T-cell (primary cell): ENCODE results near the gene KDM4B. TPM values are rescaled to one million over a fixed set of nuclear protein-coding genes. Genes with fewer than 3 reads are reported as not detected.

Source experiments
- ATAC-seq, 4 experiments: fragments of 200-7000 bp in 3 of 4; fragments of 150-1000 bp in 1 of 4; cut with Tn5 transposase; replicated peaks in 1 of 4; 1 replicate in 3 of 4; 2 replicates in 1 of 4; pipeline ENCODE4 v1.10.0; 2021; ENCODE audit warnings: moderate library complexity in 3 of 4, mild to moderate bottlenecking in 2 of 4, moderate number of reproducible peaks in 1 of 4
- CTCF ChIA-PET, 2 donors: fragments of 300-600 bp; sonication (Branson Sonifier 250); formaldehyde crosslinking; loops; one replicate each; lab custom pipeline; 2022; ENCODE audit warnings: antibody characterized with exemption in 2 of 2; lab: Charles Lee
- POLR2A ChIA-PET, 2 donors: fragments of 300-600 bp; sonication (Branson Sonifier 250); formaldehyde crosslinking; loops; one replicate each; lab custom pipeline; 2022; ENCODE audit warnings: antibody characterized with exemption in 2 of 2; lab: Charles Lee
- DNase-seq, 35 experiments: peaks; one replicate each; pipeline versions ENCODE4 v3.0.0 to v3.0.0-alpha.2; 2013 to 2023
- H3K27ac ChIP-seq: one replicate; pipeline ENCODE4 v1.5.1; 2013; ENCODE audit warnings: low read length
- H3K27me3 ChIP-seq, 2 experiments: replicated peaks in 1 of 2; 1 replicate in 1 of 2; 2 replicates in 1 of 2; pipeline versions ENCODE4 v1.6.1 to v1.7.0; 2013; ENCODE audit warnings: low read length in 1 of 2, mixed read lengths in 1 of 2; ENCODE audit not compliant: control insufficient read depth in 2 of 2, insufficient read depth in 2 of 2; ENCODE audit errors: extremely low read depth in 1 of 2
- H3K36me3 ChIP-seq, 2 donors: 1 replicate in 1 of 2; 2 replicates in 1 of 2; pipeline versions ENCODE4 v1.6.1 to v1.7.0; 2013; ENCODE audit warnings: low read length in 1 of 2; ENCODE audit not compliant: control insufficient read depth in 2 of 2, insufficient read depth in 1 of 2; ENCODE audit errors: extremely low read depth in 1 of 2
- H3K4me1 ChIP-seq, 2 experiments: 1 replicate in 1 of 2; 2 replicates in 1 of 2; pipeline versions ENCODE4 v1.6.1 to v1.7.0; 2013; ENCODE audit warnings: low read length in 2 of 2, mixed read lengths in 1 of 2; ENCODE audit not compliant: insufficient read depth in 2 of 2, control insufficient read depth in 1 of 2; ENCODE audit errors: extremely low read depth in 1 of 2
- H3K4me3 ChIP-seq, 2 donors: 1 replicate in 1 of 2; 2 replicates in 1 of 2; pipeline versions ENCODE4 v1.5.1 to v1.7.0; 2013; ENCODE audit warnings: mild to moderate bottlenecking in 2 of 2, low read length in 1 of 2, moderate library complexity in 1 of 2; ENCODE audit not compliant: control insufficient read depth in 1 of 2; ENCODE audit errors: extremely low read depth in 1 of 2
- H3K9me3 ChIP-seq: 2 replicates; pipeline ENCODE4 v1.7.0; 2013
- H3K27ac Mint-ChIP-seq, 2 donors: one replicate each; pipeline ENCODE4 v1.8.0; 2020 to 2021; ENCODE audit warnings: mild to moderate bottlenecking in 2 of 2, mixed read lengths in 2 of 2
- H3K27me3 Mint-ChIP-seq, 2 donors: one replicate each; pipeline ENCODE4 v1.8.0; 2021 to 2022; ENCODE audit warnings: mixed read lengths in 2 of 2
- H3K36me3 Mint-ChIP-seq: one replicate; pipeline ENCODE4 v1.8.0; 2021; ENCODE audit warnings: mixed read lengths
- H3K4me1 Mint-ChIP-seq, 3 donors: one replicate each; pipeline ENCODE4 v1.8.0; 2020 to 2022; ENCODE audit warnings: mixed read lengths in 3 of 3, mild to moderate bottlenecking in 1 of 3
- H3K4me3 Mint-ChIP-seq, 3 donors: one replicate each; pipeline ENCODE4 v1.8.0; 2020 to 2022; ENCODE audit warnings: mild to moderate bottlenecking in 3 of 3, mixed read lengths in 3 of 3, moderate library complexity in 3 of 3
- H3K9me3 Mint-ChIP-seq, 3 donors: one replicate each; pipeline ENCODE4 v1.8.0; 2020 to 2022; ENCODE audit warnings: mixed read lengths in 3 of 3
- WGBS: methylation state at CpG from one replicate; pipeline ENCODE4 v1.1.5; 2013; ENCODE audit warnings: missing lambda C conversion rate; ENCODE audit not compliant: insufficient coverage; 5-methylcytosine and 5-hydroxymethylcytosine counted together
- total RNA-seq, 35 experiments: library from RNA in 6 of 35; stranded (reverse) in 6 of 35; fragments of 120-200 nt in 1 of 35; gene quantifications; one replicate each; pipeline versions ENCODE4 v1.2.1 to v1.2.4 and lab custom pipeline; 2013 to 2026

The KDM4B gene
- total RNA-seq, 5 donors from 2014 or later (not counting 1 experiment from before 2014, with no cell fraction given): 44.6 to 59.2 (median 47.8) TPM

DNA sequence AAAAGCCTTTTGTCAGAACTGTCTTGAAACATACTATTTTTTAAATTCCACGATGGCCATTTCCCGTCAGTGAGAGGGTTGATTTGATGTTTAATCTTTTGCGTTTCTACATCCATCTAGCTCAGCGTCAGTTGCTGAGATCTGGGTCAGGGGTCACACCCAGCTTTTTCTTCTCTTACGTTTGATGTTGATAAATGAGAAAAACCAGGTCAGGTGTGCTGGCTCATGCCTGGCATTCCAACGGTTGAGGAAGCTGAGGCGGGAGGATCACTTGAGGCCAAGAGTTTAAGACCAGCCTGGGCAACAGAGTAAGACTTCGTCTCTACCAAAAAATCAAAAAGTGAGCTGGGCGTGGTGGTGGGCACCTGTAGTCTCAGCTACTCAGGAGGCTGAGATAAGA lies 202.8 kb downstream of the KDM4B start:
- no peak for DNase-seq
- Histone ChIP-seq H3K27me3 (peaks cover 0 to 5% of the 10 kb centered on the region in 2 experiments), H3K9me3 (no peaks in the 10 kb centered on the region), H3K36me3 (no peaks in the 10 kb centered on the region), H3K27ac (no peak overlapping the region), H3K4me1 (no peaks in the 10 kb centered on the region), H3K4me3 (no peak overlapping the region)
- 83% methylated on average over 6 of the region's 9 CpGs for WGBS
- Mint-ChIP-seq H3K9me3 (no peaks in the 10 kb centered on the region), H3K4me3 (no peak overlapping the region), H3K27ac (no peak overlapping the region), H3K27me3 (peaks cover 2 to 8% of the 10 kb centered on the region in 2 donors), H3K36me3 (no peaks in the 10 kb centered on the region), H3K4me1 (peaks cover 4 to 6% (median 6%) of the 10 kb centered on the region in 3 donors)
- CTCF ChIA-PET: no interaction called here
- POLR2A ChIA-PET: no interaction called here
- no peak for ATAC-seq

DNA sequence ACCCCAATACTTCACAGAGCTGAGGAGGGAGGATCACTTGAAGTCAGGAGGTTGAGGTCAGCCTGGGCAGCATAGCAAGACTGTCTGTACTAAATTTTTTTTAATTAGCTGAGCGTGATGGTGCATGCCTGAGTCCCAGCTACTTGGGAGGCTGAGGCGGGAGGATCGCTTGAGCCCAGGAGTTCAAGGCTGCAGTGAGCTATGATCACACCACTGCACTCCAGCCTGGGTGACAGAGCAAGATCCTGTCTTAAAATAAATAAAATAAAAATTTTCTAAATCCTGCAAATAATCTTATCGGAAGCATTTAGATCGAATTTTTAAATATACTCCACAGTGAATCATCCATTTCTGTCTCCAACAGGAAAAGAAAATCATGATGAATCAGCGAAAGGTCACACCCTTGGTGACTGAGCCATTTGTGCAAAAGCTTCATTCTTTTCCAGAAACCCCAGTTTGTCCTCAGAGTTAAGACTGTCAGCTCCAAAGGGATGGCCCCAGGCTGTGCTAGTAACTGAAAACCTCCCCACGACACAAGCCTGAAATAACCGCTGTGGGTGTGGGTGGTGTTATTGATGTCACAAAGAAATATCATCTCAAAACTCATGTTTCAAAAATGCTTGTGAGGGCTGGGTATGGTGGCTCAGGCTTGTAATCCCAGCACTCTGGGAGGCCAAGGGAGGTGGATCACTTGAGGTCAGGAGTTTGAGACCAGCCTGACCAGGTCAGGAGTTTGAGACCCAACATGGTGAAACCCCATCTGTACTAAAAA lies 204.1 kb downstream of the KDM4B start:
- Histone ChIP-seq H3K4me3 (no peak overlapping the region), H3K27me3 (peaks cover 0 to 5% of the 10 kb centered on the region in 2 experiments), H3K9me3 (no peaks in the 10 kb centered on the region), H3K4me1 (no peaks in the 10 kb centered on the region), H3K36me3 (no peaks in the 10 kb centered on the region), H3K27ac (no peak overlapping the region)
- peaks cover 4 to 6% (median 6%) of the 10 kb centered on the region in 3 donors for H3K4me1 Mint-ChIP-seq
- ATAC-seq (no peak), DNase-seq (no peak)
- no peaks in the 10 kb centered on the region for H3K36me3 Mint-ChIP-seq
- CTCF ChIA-PET: interaction anchor here (0.6 to 1.0 kb wide), 3 partner anchors 12 to 408 kb away, joined by 3 to 6 read pairs (median 3); no protein-coding TSS in a partner anchor
- H3K4me3 Mint-ChIP-seq: no peak overlapping the region
- no peak overlapping the region for H3K27ac Mint-ChIP-seq
- peaks cover 5 to 8% of the 10 kb centered on the region in 2 donors for H3K27me3 Mint-ChIP-seq
- H3K9me3 Mint-ChIP-seq: no peaks in the 10 kb centered on the region
- WGBS: 86% methylated on average over 3 of the region's 8 CpGs
- POLR2A ChIA-PET: no interaction called here

DNA sequence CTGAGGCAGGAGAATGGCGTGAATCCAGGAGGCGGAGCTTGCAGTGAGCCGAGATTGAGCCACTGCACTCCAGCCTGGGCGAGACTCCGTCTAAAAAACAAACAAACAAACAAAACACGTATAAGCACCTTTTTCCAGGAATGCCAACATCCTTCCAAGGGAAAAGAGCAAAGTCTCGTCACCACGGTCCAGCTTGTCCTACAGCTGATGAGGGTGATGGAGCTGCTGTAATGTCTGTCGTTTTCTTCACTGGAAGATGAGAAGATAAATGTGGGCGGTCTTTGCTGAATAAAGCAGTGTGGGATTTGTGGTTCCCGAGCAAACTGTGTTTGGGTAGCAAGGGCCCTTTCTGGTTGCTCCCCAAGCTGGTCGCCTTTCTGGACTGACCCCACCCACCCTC lies 205.1 kb downstream of the KDM4B start:
- no peaks in the 10 kb centered on the region for H3K9me3 ChIP-seq
- Mint-ChIP-seq H3K4me3 (no peak overlapping the region), H3K9me3 (no peaks in the 10 kb centered on the region), H3K27me3 (peaks cover 5 to 8% of the 10 kb centered on the region in 2 donors), H3K36me3 (no peaks in the 10 kb centered on the region), H3K4me1 (peaks cover 4 to 6% (median 6%) of the 10 kb centered on the region in 3 donors), H3K27ac (no peak overlapping the region)
- no peak overlapping the region for H3K27ac ChIP-seq
- ChIA-PET CTCF (no interaction called here), POLR2A (no interaction called here)
- WGBS: no CpG with 5 or more reads among the region's 12 CpGs
- H3K27me3 ChIP-seq: peaks cover 0 to 5% of the 10 kb centered on the region in 2 experiments
- H3K4me3 ChIP-seq: no peak overlapping the region
- ATAC-seq (no peak), DNase-seq (no peak)
- H3K4me1 ChIP-seq: no peaks in the 10 kb centered on the region
- no peaks in the 10 kb centered on the region for H3K36me3 ChIP-seq

DNA sequence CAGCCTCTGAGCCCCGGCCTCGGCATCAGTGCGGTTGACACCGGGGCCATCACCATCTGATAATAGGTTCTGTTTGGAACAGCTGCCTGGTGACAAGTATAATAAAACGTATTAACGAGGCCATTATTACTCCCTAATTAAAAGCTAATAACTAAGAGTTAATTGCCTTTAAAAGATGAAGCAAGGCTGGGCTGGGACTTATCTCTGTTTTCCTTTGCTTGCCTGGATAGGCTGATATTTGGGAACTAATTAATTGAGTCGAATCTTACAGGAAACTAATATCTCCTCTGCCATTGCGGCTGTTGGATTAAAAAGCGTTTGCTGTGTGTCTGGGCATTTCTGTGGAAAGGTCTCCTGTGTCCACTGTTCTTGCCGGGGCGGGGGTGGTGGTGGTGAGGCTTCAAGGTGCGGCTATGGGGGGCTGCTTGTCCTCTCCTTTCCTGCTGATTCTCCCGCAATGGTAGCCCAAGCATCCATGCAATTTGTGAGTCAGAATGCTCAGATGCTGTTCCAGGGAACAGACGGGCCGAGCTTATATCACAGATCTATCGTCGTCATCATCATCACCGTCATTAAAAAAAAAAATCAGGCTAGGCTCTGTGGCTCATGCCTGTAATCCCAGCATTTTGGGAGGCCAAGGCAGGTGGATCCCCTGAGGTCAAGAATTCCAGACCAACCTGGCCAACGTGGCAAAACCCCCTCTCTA lies 209.0 kb downstream of the KDM4B start:
- Mint-ChIP-seq H3K36me3 (no peaks in the 10 kb centered on the region), H3K27me3 (peaks cover 0 to 7% of the 10 kb centered on the region in 2 donors), H3K27ac (no peak overlapping the region), H3K4me3 (no peak overlapping the region), H3K9me3 (no peaks in the 10 kb centered on the region), H3K4me1 (no peaks in the 10 kb centered on the region)
- DNase-seq: no peak
- H3K9me3 ChIP-seq: no peaks in the 10 kb centered on the region
- no peaks in the 10 kb centered on the region for H3K4me1 ChIP-seq
- 76% methylated on average over 9 of the region's 19 CpGs for WGBS
- no peaks in the 10 kb centered on the region for H3K36me3 ChIP-seq
- no peak for ATAC-seq
- H3K27me3 ChIP-seq: peaks cover 0 to 13% of the 10 kb centered on the region in 2 experiments
- no peak overlapping the region for H3K4me3 ChIP-seq
- POLR2A ChIA-PET: no interaction called here
- no peak overlapping the region for H3K27ac ChIP-seq
- CTCF ChIA-PET: no interaction called here

DNA sequence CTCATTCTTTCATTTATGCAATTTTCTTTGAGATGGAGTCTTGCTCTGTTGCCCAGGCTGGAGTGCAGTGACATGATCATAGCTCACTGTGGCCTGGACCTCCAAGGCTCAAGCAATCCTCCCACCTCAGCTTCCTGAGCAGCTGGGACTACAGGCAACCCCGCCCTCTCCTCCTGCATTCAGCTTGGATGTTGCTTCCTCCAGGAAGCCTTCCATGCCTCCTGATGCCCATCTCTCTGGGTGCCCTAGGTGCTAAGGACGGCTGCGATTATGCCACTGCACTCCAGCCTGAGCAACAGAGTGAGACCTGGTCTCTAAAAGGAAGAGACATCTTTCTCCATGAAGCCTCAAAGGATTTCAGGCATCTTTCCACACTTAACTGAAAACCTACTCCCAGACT lies 209.9 kb downstream of the KDM4B start:
- Mint-ChIP-seq H3K27me3 (peaks cover 0 to 7% of the 10 kb centered on the region in 2 donors), H3K4me3 (no peak overlapping the region), H3K36me3 (no peaks in the 10 kb centered on the region), H3K4me1 (no peaks in the 10 kb centered on the region), H3K27ac (no peak overlapping the region), H3K9me3 (no peaks in the 10 kb centered on the region)
- Histone ChIP-seq H3K9me3 (no peaks in the 10 kb centered on the region), H3K4me1 (no peaks in the 10 kb centered on the region), H3K27ac (no peak overlapping the region), H3K27me3 (peaks cover 0 to 17% of the 10 kb centered on the region in 2 experiments), H3K4me3 (no peak overlapping the region), H3K36me3 (no peaks in the 10 kb centered on the region)
- ATAC-seq: no peak
- ChIA-PET CTCF (no interaction called here), POLR2A (no interaction called here)
- no peak for DNase-seq
- WGBS: 67% methylated on average over 1 of the region's 3 CpGs

DNA sequence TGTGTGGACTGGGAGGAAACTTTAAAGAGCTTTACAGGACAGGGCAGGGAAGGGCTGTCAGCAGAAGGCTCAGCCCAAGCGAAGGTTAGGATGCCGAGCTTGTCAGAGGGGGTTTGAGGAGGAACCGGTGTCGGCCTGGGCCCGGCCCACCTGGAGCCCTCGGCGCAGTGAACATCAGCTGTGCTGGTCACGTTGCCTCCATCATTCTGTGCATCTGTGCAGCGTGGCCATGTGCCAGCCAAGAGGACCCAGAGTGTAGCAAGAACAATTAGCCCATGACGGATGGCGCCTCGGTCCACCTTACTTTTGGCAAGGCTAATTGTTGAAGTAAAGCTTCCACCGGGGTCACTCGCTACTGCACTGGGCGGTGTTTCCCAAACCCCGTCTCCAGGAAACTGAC lies 210.3 kb downstream of the KDM4B start:
- no peak overlapping the region for H3K4me3 Mint-ChIP-seq
- WGBS: 83% methylated on average over 9 of the region's 16 CpGs
- Histone ChIP-seq H3K4me3 (no peak overlapping the region), H3K4me1 (no peaks in the 10 kb centered on the region), H3K27ac (no peak overlapping the region), H3K9me3 (no peaks in the 10 kb centered on the region), H3K36me3 (no peaks in the 10 kb centered on the region), H3K27me3 (peaks cover 0 to 17% of the 10 kb centered on the region in 2 experiments)
- H3K27ac Mint-ChIP-seq: no peak overlapping the region
- H3K9me3 Mint-ChIP-seq: no peaks in the 10 kb centered on the region
- H3K36me3 Mint-ChIP-seq: no peaks in the 10 kb centered on the region
- H3K4me1 Mint-ChIP-seq: no peaks in the 10 kb centered on the region
- DNase-seq: no peak
- POLR2A ChIA-PET: no interaction called here
- ATAC-seq: no peak
- peaks cover 0 to 7% of the 10 kb centered on the region in 2 donors for H3K27me3 Mint-ChIP-seq
- CTCF ChIA-PET: no interaction called here
